Measurements from ENCODE around the gene NKD1. TPM values are rescaled to one million over a fixed set of nuclear protein-coding genes. Genes with fewer than 3 reads are reported as not detected.
A peak's percentile ranks its signal among the peaks of the same experiment; 100 is the strongest.

Gene NKD1
- total RNA-seq, 1 experiment from 2014 or later = 11.4 TPM

DNA sequence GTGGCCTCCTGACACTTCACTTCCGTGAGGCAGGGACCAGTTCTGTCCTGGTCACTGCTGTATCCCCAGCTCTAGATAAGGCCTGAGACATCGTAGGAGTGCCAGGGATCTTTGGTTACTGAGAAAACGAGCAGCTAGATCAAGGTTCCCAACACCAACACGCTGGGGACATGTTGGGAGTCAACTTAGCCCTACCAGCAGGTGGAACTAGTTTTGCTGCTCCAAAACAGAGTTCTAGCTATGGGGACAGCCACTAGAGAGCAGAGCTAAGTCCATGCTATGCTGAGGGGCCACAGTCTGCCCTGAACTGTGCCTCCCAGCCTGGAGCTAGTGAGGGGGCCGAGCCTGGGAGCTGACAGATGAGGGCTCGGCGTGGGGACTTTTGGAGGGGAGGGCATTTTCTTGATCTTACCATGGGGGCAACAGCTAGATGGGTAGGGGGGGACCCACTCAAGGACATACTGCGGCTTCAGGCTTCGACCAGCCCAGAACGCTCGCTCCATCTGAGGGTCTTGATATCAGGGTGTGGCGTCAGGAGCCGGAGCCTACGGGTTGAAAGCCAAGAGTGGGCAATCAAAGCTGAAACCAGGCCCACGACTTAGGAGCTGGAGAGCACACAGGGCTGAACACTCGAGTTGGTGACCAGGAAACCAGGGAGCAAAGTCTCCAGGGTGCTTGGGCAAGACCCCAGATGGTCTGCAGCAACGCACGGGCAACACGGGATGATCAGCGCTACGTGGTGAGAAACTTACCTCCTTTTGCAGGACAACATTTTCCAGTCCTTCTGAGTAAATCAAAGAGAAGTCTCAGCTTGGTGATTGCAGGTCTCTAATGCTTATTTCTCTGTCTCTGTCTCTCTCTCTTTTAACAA is 119.5 kb downstream of the NKD1 start:
- no peak overlapping the region for H3K4me2 ChIP-seq (ENCODE audit: low read length)
- CTCF ChIA-PET = interaction anchor here (1.1 to 4.5 kb wide), 2 partner anchors 10 to 139 kb away, joined by 3 to 62 read pairs; no protein-coding TSS in a partner anchor
- POLR2A ChIA-PET = interaction anchor here (1.5 kb wide), 1 partner anchor 139 kb away, joined by 4 read pairs; no protein-coding TSS in a partner anchor
- H3K9me3 ChIP-seq (ENCODE audit: control insufficient read depth in 1 of 2, insufficient read depth in 1 of 2, low read depth in 1 of 2, low read length in 2 of 2) = peaks cover 10 to 16% of the 10 kb centered on the region in 2 experiments; a peak in 3 of 4 replicates
- no peak for DNase-seq (ENCODE audit: low read depth, low spot score)
- no peaks in the 10 kb centered on the region for H3K79me2 ChIP-seq (ENCODE audit: insufficient read depth, low read length)
- no peaks in the 10 kb centered on the region for H4K20me1 ChIP-seq (ENCODE audit: insufficient read depth)
- no peaks in the 10 kb centered on the region for H3K27me3 ChIP-seq (ENCODE audit: insufficient read depth, low read length)
- H3K36me3 ChIP-seq (ENCODE audit: control insufficient read depth in 1 of 2, insufficient read depth in 2 of 2, low read length in 2 of 2) = no peaks in the 10 kb centered on the region
- peaks cover 0 to 5% of the 10 kb centered on the region in 2 experiments; a peak in 1 of 4 replicates for H3K4me1 ChIP-seq (ENCODE audit: control insufficient read depth in 1 of 2, insufficient read depth in 2 of 2, low read length in 2 of 2)
- H3K27ac ChIP-seq (ENCODE audit: low read depth, low read length) = no peak overlapping the region
- no peak overlapping the region for H2AFZ ChIP-seq (ENCODE audit: low read depth, low read length, poor library complexity, severe bottlenecking)
- H3K9ac ChIP-seq (ENCODE audit: low read length) = no peak overlapping the region
- no peak for ATAC-seq
- intact Hi-C loops (cut with micrococcal nuclease) = loop anchor here (5.0 kb wide), 2 partner anchors 345 to 455 kb away; no protein-coding TSS in a partner anchor
- no peaks in the 10 kb centered on the region for H3K9me2 ChIP-seq (ENCODE audit: insufficient read depth)
- TF ChIP-seq, protein P1, sequence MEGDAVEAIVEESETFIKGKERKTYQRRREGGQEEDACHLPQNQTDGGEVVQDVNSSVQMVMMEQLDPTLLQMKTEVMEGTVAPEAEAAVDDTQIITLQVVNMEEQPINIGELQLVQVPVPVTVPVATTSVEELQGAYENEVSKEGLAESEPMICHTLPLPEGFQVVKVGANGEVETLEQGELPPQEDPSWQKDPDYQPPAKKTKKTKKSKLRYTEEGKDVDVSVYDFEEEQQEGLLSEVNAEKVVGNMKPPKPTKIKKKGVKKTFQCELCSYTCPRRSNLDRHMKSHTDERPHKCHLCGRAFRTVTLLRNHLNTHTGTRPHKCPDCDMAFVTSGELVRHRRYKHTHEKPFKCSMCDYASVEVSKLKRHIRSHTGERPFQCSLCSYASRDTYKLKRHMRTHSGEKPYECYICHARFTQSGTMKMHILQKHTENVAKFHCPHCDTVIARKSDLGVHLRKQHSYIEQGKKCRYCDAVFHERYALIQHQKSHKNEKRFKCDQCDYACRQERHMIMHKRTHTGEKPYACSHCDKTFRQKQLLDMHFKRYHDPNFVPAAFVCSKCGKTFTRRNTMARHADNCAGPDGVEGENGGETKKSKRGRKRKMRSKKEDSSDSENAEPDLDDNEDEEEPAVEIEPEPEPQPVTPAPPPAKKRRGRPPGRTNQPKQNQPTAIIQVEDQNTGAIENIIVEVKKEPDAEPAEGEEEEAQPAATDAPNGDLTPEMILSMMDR (IDR thresholded peaks at IDR 0.05 in 2 of 3, conservative IDR thresholded peaks at IDR 0.05 in 1 of 3; ENCODE audit: borderline replicate concordance in 1 of 3, insufficient read depth in 1 of 3, low read depth in 2 of 3, low read length in 2 of 3) = peak in 1 of 3 experiments; percentile 52; a peak in 1 of 6 replicates
- TF ChIP-seq SP1 (IDR thresholded peaks at IDR 0.05; ENCODE audit: low read depth) = no peak
- RAD21 ChIA-PET (ENCODE audit: low non-redundant PET in 1 of 2, low total read pairs in 2 of 2, uncharacterized antibody in 2 of 2, unreplicated experiment in 2 of 2) = interaction anchor here in 1 of 2 experiments (2.1 kb wide), 1 partner anchor 139 kb away, joined by 5 read pairs; no protein-coding TSS in a partner anchor
- H3K4me3 ChIP-seq (replicated peaks in 1 of 2; ENCODE audit: low read depth in 1 of 2, low read length in 2 of 2) = no peak overlapping the region
- no TSS peak for BruUV-seq (replicated peaks)
